K562 (cell line): ENCODE results near the gene SCAMP3. TPM values are rescaled to one million over a fixed set of nuclear protein-coding genes. Genes with fewer than 3 reads are reported as not detected.

ENCODE experiments used
- BCOR ChIP-seq: fragments of 450-650 bp; IDR thresholded peaks from 2 replicates; pipeline ENCODE4 v1.6.1; 2016
- CEBPZ ChIP-seq: fragments of 150-350 bp; IDR thresholded peaks from 2 replicates; pipeline ENCODE4 v1.6.1; 2014; ENCODE audit warnings: low read depth, mild to moderate bottlenecking, low read length, borderline replicate concordance
- CREB3L1 ChIP-seq: fragments of 450-650 bp; IDR thresholded peaks from 2 replicates; pipeline ENCODE4 v1.6.1; 2014; ENCODE audit warnings: low read depth, mild to moderate bottlenecking, moderate library complexity, borderline replicate concordance
- ESRRA ChIP-seq: fragments of 450-650 bp; IDR thresholded peaks from 2 replicates; pipeline ENCODE4 v1.6.1; 2014; ENCODE audit warnings: low read depth, mild to moderate bottlenecking, moderate library complexity, borderline replicate concordance
- NCOA4 ChIP-seq: fragments of 450-650 bp; IDR thresholded peaks from 2 replicates; pipeline ENCODE4 v1.6.1; 2018; ENCODE audit warnings: mild to moderate bottlenecking; ENCODE audit not compliant: partially characterized antibody
- PATZ1 ChIP-seq: fragments of 250-450 bp; sonication (Bioruptor Pico); IDR thresholded peaks from 2 replicates; pipeline ENCODE4 v1.5.0; 2020; ENCODE audit warnings: mild to moderate bottlenecking, borderline replicate concordance
- PTBP1 ChIP-seq: fragments of 200-400 bp; formaldehyde crosslinking; IDR thresholded peaks from 2 replicates; pipeline ENCODE4 v1.6.1; 2017; ENCODE audit warnings: low read depth, low read length
- RAD21 ChIP-seq, 2 experiments: fragments of 250-450 bp in 1 of 2; fragments of 450-650 bp in 1 of 2; sonication (Bioruptor Pico) in 1 of 2; formaldehyde crosslinking in 1 of 2; IDR thresholded peaks in 1 of 2; conservative IDR thresholded peaks in 1 of 2; 2 replicates each; pipeline versions ENCODE4 v1.4.0 to v1.8.0; 2020 to 2022; ENCODE audit warnings: mild to moderate bottlenecking in 2 of 2, moderate library complexity in 1 of 2
- RBM39 ChIP-seq: fragments of 200-400 bp; formaldehyde crosslinking; optimal IDR thresholded peaks from 2 replicates; pipeline ENCODE3; 2018; ENCODE audit warnings: low read depth, low read length
- SAP30 ChIP-seq: fragments of 200-600 bp; sonication (generic); IDR thresholded peaks from 2 replicates; pipeline ENCODE4 v1.6.1; 2012; ENCODE audit warnings: borderline replicate concordance, low read depth, mild to moderate bottlenecking, moderate library complexity, low read length, control low read depth, inconsistent platforms; ENCODE audit not compliant: insufficient read depth, poor library complexity, severe bottlenecking
- SIN3A ChIP-seq, 2 experiments: fragments of 150-350 bp in 1 of 2; IDR thresholded peaks; 2 replicates each; pipeline ENCODE4 v1.6.1; 2011 to 2016; ENCODE audit warnings: borderline replicate concordance in 2 of 2, low read depth in 2 of 2, low read length in 2 of 2, mild to moderate bottlenecking in 2 of 2, moderate library complexity in 2 of 2; ENCODE audit not compliant: control insufficient read depth in 1 of 2
- TAL1 ChIP-seq: fragments of 450-650 bp; IDR thresholded peaks from 2 replicates; pipeline ENCODE4 v1.6.1; 2016; ENCODE audit warnings: mild to moderate bottlenecking
- XRCC4 ChIP-seq: IDR thresholded peaks from one replicate; pipeline ENCODE4 v1.6.1; 2011; ENCODE audit not compliant: insufficient read depth, insufficient read length; ENCODE audit errors: extremely low read depth
- ZBTB33 ChIP-seq: sonication (generic); formaldehyde crosslinking; IDR thresholded peaks from 2 replicates; pipeline ENCODE4 v1.8.1; 2023; ENCODE audit warnings: mild to moderate bottlenecking, missing genetic modification reagents
- ZNF282 ChIP-seq: sonication (generic); formaldehyde crosslinking; IDR thresholded peaks from 2 replicates; pipeline ENCODE4 v1.8.1; 2023; ENCODE audit warnings: missing genetic modification reagents
- ZNF384 ChIP-seq: IDR thresholded peaks from 2 replicates; pipeline ENCODE4 v1.6.1; 2012; ENCODE audit warnings: low read depth, low read length, improper control_type of control experiment
- polyA plus RNA-seq, 8 experiments: library from polyadenylated mRNA; depleted of rRNA in 4 of 8; stranded (reverse) in 5 of 8; unstranded in 3 of 8; fragments of >200 nt; fragmentation: Nextera tagmentation in 2 of 8; fragmentation: Illumina TruSeq in 1 of 8; extraction: Ambion mirVana in 2 of 8; extraction: Trizol in 1 of 8; gene quantifications; 2 replicates each; pipeline versions ENCODE4 v1.2.1 to v1.2.3, GENCODE V29; 2011 to 2014; ENCODE audit warnings: inconsistent platforms in 1 of 8, missing spikeins in 1 of 8
- total RNA-seq, 7 experiments: library from RNA; depleted of rRNA in 6 of 7; stranded (reverse); fragments of >200 nt in 6 of 7; fragmentation: Illumina TruSeq in 2 of 7; extraction: Trizol in 2 of 7; gene quantifications; 2 replicates each; pipeline versions ENCODE4 v1.2.1 to v1.2.3, GENCODE V29; 2011 to 2021; ENCODE audit warnings: low replicate concordance in 1 of 7

The SCAMP3 gene
- total and polyA plus RNA-seq, 9 of the 15 experiments (the other 6 are each of a cell fraction or from before 2014, with no cell fraction given) = 14.2 to 131 (median 86.1) TPM

DNA sequence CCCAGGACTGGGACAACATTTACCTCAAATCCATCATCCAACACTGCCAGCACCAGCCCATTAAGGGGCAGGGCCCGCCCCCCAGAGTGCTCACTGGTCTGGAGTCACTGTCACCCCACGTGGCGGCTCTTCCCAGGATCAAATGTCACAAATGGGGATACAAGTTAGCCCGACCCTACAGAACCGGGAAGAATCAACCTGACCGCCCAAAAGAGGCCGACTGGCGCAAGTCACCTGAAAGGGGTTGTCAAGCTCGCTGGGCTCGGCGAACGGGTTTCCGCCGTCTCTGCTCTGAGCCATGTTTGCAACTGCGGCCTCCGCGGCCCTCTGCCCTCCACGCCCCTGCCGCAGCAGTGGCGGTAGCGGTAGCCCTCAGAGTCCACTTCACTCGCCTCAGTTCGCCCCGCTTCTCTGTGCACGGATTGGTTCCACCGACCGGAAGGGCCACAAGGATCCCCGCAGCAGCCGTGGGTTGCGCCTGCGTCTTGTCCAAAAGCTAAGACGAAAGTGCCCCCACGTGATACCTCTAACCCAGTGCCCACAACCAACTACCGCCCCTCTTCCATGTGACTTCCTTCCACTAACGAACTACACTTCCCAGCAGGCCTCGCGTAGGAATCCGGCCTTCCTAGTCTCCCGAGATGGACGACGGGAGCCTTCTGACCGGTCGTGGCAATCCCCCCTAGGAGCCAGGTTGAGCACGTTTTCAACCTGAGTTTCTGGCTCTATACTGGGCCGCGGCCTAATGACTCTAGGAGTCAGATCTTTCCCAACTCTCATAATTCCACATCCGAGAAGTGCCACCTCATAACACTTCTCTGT lies at the start of gene SCAMP3 (continued):
- no peak for TF ChIP-seq XRCC4
- no peak for TF ChIP-seq RBM39
- peak; percentile 87 for TF ChIP-seq SAP30
- peak; percentile 86; the same call in 1 of the 2 replicates for TF ChIP-seq CREB3L1
- no peak for TF ChIP-seq ZNF384
- TF ChIP-seq PTBP1 = no peak
- TF ChIP-seq ZNF282 (CRISPR knock-in tag) = no peak
- no peak for TF ChIP-seq ZBTB33 (CRISPR knock-in tag)
- no peak for TF ChIP-seq NCOA4
- TF ChIP-seq TAL1 = no peak
- peak; percentile 46; the same call in 1 of the 2 replicates for TF ChIP-seq ESRRA
- TF ChIP-seq PATZ1 (CRISPR knock-in tag) = no peak; the same call in 1 of the 2 replicates
- no peak for TF ChIP-seq CEBPZ
- TF ChIP-seq SIN3A (IDR thresholded peaks at IDR 0.05; ENCODE audit: borderline replicate concordance in 2 of 2, control insufficient read depth in 1 of 2, low read depth in 2 of 2, low read length in 2 of 2) = peak; percentile 81 to 93; a peak in 3 of 4 replicates
- no peak for TF ChIP-seq BCOR
- peak in 1 of 2 experiments; percentile 30; a peak in 2 of 4 replicates for TF ChIP-seq RAD21 (CRISPR knock-in tag; conservative IDR thresholded peaks at IDR 0.05 in 1 of 2, IDR thresholded peaks at IDR 0.05 in 1 of 2)
